NCI-H1436 treated with DMSO at 0.1 percent for 48 hours (cell line): ENCODE results near the gene H3-3A.
"Not testable (repeated sequence)": the region's sequence is repeated elsewhere in the genome, so short reads cannot be mapped to it uniquely, and the experiment has no call there.

Experiments used
- DNase-seq: peaks from one replicate; lab custom pipeline; 2025; lab: John Stamatoyannopoulos, UW

H3-3A gene

DNA sequence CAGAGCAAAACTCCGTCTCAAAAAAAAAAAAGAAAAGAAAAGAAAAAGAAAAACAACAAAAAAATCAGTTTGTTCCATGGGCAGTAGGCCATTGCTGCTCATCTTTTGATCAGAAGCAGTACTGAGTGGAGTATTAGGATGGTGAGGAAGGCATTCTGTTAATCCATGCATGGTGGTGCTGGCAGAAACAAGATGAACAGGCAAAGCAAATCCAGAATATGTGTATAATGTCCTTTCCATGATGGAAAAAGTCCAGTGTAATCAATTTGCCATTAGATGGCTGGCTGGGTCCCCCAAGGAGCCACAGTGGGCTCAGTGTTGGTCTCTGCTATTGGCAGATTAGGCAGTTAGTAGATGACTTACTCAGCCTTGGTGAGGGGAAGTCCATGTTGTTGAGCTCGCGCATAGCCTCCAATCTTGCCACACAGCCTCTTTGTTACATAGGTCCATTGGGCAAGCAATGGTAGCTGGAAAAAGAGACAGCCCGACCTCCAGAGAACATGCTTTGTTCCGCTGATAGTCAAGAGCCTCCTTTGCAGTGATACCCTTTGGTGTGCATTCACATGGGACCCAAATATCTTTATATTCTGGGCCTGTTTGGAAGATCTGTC, 23.3 kb downstream of the H3-3A start:
- DNase-seq, result no peak

DNA sequence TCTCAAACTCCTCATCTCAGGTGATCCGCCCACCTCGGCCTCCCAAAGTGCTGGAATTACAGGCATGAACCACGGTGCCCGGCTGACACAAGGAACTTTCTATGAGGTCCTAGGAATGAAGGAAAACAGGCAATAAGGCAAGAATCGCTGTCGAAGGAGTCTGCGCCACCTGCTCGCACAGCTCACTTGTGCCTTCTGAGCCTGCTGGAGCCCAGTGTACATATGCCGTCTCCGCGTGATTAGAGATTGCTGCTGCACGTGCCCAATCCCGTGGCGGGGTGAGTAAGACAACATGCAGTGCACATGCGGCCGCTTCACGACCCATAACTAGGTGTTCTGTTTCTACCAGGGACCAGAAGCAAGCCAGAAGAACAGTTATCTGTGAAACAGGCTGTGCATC, 24.3 kb downstream of the H3-3A start:
- no peak for DNase-seq

DNA sequence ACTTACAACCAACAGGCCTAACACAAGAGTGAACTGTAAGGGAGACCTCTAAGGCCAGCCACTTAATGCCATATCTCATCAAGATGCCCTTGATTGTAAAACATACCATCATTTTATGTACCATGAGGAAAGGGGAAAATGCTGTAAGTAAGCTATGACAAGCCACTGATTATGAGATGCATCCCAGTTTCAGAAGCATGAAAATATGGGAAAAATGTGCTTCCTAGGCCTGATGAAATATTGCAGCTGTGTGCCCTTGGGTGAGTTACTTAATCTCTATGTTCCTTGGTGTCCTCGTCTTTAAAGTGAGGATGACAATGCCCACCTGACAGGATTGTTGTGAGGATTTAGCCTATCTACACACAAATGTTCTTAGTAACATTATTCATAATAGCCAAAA, 28.9 kb downstream of the H3-3A start:
- no peak for DNase-seq

DNA sequence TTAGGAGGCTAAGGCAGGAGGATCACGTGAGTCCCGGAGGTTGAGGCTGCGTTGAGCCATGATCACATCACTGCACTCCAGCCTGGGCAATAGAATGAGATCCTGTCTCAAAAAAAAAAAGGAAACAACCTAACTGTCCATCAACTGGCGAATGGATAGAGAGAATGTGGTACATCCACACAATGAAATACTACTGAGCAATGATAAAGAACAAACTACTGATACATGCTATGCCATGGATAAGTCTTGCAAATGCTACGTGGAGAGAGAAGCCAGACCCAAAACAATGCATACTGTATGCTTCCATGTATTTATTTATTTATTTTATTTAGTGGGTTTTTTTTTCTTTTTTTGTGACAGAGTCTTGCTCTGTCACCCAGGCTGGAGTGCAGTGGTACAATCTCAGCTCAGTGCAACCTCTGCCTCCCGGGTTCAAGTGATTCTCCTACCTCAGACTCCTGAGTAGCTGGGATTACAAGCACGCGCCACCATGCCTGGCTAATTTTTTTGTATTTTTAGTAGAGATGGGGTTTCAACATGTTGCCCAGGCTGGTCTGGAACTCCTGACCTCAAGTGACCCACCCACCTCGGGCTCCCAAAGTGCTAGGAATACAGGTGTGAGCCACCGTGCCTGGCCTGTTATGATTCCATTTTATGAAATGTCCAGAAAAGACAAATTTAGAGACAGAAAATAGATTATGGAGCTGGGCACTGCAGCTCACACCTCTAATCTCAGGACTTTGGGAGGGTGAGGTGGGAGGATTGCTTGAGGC, 29.7 kb downstream of the H3-3A start:
- not testable (repeated sequence) for DNase-seq

DNA sequence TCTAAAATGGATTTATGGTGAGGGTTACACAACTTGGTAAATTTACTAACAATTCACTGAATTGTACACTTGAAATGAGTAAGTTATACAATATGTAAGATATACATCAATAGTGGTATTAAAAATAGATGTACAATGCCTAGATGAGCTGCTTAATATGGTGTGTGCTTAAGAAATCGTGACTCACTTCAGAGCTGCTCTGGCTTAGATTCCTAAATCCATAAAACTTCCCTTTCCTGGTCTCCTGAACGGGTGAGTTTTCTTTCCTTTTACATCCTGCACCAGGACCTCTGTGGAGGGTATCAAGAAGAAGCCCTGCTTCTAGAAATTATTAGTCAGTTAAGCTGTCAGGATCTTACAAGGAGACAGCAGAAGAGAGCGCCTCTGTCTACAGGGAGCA, 30.4 kb downstream of the H3-3A start:
- DNase-seq, result no peak

DNA sequence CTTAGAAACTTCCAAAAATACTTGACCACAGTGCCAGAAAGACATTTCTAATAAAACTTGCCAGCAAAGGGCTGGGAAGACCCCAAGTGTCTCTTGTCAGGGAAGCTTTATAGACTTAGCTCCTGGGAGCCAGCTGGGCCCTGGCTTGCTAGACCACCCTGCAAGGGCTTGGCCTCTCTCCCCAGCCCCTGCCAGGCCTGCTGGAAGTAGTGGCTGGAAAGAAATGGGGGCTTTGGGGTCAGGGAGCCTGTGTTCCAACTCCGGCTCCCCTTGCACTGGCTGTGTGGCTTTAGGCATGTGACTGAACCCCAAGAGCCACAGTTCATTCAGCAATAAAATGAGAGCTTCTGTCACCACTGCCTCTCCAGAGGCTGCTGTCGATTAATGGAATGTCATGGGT, 31.1 kb downstream of the H3-3A start:
- no peak for DNase-seq

DNA sequence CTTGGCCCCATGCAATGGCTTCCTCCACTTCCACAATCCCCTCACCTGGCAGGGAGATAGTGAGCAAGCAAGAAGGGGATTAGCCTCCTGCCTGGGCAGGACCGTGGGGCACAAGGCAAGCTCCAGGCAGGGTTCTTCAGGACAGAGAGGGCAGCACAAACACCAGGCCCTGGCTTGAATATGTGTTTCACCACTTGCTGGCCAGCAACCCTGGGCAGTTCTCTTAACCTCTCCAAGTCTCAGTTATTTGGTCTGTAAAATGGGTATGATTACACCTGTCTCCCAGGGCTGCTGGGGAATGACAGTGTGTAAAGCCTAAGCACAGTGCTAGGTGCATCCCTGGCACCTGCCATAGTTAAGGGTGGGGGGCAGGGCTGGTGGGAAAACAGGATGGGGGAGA, 31.9 kb downstream of the H3-3A start:
- DNase-seq, result no peak

DNA sequence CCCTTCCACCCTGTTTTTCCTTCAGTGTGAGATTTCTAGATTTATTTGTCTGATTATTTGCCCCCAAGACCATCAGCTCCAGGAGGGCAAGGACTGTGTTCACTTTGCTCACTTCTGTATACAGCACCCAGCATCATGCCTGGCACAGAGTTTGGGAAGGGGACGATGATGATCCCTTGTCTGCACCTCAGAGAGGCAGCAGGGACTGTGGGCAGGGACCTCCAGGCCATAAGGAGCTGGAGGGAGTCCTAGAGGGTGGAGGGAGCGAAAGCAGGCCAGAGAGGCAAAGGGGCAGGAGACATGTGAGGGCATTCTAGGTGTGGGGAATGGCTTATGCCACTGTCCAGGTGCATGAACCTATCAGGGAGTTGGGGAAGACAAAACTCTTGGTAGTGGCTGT, 32.8 kb downstream of the H3-3A start:
- no peak for DNase-seq

DNA sequence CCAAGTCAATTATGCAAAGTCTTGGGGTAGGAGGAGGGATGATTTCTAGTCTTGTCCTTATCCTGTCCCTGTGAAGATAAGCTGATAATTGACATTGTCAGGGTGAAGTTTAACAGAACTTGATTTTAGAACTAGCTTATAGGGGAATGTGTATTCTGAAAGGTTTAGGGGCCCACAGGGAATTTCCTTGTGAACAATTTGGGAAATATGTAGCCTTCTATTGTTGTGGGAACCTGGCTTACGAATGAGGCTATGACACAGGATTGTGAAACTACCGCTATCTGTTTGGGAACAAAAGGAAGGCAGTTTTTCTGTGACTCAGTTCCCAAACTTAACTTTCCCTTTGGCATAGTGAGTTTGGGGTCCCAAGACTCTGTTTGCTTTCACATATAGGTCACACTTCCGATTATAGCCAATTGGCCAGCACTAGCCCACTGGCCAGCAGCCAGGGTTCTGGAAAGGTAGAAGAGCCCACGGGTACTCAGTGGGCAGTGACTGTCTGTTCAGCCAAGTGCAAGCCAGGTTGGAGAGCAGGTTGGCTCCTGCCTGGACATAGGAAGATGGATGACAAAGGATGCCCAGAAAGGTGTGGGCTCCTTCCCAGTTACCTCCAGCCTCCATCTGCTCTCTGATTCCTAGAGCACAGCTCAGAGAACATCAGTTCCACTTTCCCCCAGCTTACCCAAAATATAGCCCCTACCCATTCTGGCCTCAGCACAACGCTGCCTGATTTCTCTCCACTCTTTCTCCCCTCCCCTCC, 35.5 kb downstream of the H3-3A start:
- DNase-seq, result no peak

DNA sequence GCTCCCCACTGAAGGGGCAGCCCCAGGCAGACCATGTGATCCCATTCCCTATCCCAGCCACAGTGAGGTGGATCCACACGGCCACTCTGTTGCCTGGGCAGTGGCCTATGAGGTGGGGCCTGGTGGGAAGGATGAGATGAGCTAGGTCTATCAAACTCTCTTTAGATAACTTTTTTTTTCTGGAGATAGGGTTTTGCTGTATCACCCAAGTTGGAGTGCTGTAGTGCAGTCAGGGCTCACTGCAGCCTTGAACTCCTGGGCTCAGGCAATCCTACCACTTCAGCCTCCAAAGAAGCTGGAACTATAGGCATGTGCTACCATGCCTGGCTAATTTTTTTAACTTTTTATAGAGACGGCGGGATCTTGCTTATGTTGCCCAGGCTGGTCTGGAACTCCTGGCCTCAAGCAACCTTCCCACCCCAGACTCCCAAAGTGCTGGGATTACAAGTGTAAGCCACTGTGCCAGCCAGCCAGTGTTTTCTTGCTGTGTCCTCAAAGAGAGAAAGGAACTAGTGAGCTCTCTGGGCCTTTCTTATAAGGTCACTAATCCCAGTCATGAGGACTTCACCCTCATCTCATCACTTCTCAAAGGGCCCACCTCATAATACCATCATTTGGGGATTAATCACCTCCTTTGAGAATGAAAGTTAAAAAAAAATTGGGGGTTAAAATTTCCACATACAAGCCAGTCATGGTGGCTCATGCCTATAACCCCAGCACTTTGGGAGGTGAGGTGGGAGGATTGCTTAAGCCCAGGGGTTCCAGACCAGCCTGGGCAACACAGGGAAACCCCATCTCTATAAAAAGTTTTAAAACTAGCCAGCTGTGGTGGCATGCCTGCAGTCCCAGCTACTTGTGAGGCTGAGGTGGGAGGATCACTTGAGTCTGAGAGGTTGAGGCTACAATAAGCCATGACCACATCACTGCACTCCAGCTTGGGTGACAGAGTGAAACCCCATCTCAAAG, 36.6 kb downstream of the H3-3A start:
- DNase-seq, result no peak

DNA sequence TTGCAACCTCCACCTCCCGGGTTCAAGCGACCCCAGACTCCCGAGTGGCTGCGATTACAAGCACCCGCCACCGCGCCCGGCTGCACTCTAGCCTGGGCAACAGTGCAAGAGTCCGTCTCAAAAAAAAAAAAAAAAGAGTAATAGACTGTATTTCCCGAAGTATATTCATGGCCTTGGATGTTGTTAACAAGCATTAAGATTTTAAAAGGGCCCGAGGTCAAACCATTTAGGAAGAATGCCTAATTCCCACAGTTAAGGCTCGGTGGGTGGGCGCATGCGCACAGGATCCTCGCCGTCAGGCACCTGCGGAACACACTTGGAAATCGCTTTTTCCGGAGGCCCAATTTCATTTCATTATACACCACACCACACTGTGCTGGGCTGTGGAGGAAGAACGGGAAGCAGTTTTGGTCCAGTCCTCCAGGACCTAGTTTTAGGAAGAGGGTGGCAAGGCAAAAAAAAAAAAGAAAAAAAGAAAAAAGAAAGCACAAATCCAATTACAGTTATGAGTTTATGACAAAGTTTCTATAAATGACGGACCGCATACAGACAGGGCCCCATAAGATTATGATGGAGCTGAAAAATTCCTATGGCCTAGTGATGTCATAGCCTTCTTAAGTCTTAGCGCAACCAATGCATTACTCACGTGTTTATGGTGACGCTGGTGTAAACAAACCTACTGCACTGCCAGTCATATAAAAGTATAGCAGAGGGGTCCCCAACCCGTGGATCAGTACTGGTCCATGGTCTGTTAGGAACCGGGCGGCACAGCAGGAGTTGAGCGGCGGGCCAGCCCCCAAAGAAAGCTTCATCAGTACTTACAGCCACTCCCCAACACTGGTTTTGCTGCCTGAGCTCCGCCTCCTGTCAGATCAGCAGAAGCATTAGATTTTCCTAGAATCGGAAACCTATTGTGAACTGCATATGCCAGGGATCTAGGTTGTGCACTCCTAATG, 38.2 kb downstream of the H3-3A start:
- no peak for DNase-seq

DNA sequence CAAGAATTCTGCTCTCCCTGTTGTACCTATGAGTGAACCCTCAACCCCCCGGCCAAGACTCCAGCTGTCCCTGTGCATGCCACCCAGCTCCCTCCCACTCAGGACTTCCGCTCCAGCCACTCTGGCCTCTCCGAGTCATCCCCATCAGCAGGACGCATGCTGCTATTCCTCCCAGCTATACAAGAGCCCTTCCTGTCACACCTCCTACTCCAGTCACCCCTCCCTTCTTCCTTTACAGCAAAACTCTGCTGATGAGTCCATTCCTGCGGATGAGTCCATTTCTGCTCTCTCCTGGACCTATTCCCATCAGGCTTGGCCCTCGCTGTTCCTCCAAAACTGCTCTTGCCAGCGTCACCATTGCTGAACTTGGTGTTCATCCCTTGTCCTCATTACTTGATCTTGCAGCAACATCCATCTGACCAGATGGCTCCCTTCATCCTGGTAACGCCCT, 42.2 kb downstream of the H3-3A start:
- no peak for DNase-seq

DNA sequence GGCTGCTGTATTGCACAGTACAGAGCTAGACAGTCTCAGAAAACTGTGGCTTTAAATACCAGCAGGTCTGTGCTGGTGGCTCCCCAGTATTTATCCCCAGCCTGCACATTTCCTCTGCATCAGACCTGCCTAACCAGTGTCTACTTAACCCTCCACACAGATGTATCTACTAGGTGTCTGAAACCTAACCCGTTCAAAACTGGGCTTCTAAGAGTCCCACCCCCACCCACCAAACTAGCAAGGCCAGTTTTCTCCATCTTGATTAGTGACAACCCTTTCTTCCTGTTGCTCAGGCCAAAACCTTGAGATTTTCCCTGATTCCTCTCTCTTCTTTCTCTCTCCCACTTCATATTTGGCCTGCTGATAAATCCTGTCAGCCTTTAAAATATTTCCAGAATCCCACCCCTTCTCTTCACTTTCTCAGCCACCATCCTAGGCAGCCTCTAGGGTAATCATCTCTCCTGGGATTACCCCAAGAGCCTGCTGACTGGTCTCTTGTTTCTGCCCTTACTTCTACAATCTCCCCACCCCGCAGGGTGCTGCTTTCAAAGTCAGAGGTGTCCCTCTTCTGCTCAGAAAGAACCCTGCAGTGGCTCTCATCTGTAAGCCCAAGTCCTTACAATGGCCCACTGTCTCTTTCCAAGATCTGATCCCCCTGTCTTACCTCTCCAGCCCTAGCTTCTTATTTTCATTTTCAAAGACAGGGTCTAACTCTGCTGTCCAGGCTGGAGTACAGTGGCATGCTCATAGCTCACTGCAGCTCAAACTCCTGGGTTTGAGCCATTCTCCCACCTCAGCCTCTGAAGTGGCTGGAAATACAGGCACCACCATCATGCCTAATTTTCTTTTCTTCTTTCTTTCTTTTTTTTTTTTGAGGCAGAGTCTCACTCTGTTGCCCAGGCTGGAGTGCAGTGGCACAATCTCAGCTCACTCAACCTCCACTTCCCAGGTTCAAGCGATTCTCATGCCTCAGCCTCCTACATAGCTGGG, 45.2 kb downstream of the H3-3A start:
- no peak for DNase-seq

DNA sequence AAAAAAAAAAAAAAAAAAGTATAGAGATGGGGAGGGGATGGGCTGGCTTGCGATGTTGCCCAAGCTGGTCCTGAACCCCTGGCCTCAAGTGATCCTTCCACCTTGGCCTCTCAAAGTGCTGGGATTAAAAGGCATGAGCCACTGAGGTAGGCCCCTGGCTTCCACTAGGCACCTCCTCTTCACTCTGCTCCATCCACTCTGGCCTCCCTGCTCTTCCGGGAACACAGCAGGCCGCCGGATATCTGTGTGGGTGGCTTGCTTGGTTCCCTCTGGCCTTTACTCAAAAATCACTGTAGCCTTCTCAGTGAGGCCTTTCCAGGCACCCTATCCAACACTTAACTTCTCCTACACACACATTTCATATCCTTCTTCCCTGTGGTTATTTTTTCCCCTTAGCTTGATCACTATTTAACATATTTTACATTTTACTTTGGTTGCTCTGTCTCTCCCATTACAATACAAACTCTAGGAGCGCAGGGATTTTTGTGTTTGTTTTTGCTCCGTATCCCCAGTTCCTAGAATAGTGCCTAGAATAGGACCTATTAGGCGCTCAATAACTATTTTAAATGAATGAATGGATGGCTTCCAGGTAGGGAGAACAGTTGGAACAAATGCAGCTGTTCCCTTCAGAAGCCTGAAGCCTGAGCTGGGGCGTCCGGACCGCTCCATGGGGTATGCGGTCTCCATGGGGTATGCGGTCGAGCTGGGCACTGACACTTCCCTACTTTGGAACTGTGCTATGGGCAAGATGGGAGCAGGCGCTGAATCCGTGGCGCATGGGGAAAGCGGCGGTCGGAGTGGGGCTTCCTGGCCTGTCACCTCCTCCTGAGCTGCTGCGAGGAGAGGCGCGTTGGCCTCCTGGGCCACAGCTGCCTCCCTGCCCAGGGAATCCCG, 46.7 kb downstream of the H3-3A start:
- no peak for DNase-seq

DNA sequence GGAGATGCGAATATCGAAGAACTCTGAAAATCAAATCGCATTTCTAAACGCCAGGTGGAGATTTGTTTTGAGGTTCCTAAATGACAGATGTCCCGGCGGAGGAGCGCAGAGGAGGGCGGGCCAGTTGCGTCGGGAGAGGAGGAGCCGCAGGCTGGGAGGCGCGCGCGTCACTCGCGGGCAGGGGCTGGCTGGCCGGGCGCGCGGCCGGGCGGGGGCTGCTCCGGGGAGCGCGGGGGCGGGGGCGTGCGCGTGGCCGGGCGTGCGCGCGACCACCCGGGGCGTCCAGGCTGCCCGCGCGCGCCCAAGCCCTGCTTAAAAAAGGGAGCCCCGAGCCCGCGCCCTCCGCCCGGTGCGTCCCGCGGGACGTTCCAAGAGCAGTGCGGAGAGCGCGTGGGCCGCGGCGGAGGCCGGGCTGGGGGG, 47.3 kb downstream of the H3-3A start:
- peak; percentile 62 for DNase-seq

DNA sequence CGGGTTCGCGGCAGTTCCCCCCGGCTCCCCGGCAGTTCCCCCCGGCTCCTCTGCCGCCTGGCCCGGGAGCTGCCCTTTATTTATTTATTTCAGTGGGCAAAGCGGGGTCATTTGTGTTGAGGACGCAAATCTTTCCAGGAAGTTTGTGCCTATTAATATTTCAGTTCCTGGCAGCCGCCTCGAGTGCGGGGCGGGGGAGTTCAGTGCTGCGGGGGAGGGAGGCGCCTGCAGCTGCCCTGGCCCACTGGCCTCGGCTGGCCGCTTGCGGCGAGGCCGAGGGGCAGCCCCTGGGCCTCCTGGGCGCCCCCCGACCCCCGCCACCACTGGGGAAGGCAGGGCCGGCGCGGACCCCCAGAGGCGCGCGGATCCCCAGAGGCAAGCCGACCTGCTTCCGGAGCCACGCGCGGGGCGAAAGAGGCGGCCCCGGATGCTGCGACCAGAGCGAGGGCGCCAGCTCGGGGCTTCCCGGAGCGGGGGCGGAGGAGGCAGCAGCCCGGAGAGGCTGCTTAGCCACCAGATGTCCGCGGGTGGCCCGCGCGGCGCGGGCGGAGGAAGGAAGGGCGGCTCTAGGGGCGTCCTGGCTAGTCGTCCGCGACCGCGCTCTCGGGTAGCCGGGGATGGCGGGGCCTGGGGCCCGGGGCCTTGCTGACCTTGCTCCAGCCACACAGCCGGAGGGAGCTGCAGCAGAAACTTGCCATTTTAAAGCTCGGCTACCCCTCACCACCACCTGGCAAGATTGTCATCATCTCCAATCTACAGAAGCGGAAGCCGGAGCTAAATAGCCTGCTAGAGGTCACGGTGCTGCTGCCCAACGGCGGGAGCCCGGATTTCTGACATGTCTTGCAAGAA, 48.0 kb downstream of the H3-3A start:
- DNase-seq, result no peak

DNA sequence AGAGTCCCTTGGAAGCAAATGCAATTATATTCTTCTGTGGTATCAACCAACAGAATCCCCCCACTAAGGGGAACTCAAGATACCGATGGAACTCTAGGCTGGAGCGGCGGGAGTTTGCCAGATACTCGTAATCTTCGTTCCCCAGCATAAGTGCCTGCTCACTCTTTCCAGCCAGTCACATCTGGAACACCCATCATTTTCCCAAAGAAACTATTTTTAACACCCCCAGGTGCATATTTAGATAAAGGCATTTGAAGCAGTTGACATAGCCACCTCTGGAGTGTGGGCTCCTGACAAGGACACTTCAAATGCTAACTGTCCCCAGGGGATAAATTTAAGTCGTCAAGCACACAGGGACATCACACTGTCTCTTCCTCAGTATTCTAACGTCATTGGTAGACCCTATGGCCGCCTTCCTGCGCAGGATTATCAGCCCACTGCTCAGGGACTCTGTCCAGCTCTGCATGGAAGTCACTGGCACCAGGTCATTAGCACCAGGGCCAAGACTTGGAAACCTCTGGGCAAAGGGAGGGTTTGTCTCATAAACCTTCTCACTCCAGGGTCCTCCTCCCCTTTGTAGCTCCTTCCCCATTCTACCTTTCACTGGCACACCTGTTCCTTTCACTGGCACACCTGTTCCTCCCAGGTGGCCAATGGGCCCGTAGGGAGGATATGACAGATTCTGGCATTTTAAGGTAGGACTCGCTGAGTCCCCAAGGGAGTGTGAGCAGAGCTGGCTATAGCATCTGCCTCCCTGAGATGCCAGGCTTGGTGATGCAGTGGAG, 48.8 kb downstream of the H3-3A start:
- DNase-seq, result no peak
